GM12891 (cell line): Measurements from ENCODE around the gene NRTN.

Experiments used
- POLR2A ChIP-seq: IDR thresholded peaks from 2 replicates; pipeline ENCODE4 v1.6.1; 2011; ENCODE audit warnings: low read depth, low read length, control low read depth
- POLR2AphosphoS5 ChIP-seq: IDR thresholded peaks from 2 replicates; pipeline ENCODE4 v1.6.1; 2011; ENCODE audit warnings: low read depth, low read length, control low read depth

DNA sequence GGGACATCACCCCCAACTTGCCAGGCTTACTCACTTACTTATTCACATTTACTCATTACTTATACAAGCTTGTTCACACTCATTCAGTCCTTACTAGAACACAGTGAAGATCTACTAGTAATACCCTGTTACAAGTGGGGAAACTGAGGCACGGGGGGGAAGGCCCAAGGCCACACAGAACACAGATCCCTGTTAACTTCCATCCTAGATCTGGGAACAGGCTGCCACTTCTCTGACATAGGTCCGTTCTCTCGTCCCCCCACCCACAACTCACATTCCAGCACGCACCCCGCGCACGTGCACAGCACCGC lies 1.5 kb upstream of the NRTN start:
- TF ChIP-seq POLR2AphosphoS5 (no peak), POLR2A (no peak)
